Measurements from ENCODE around the gene HEMGN.

- TF ChIP-seq CTCF (conservative IDR thresholded peaks at IDR 0.05 in 1 of 2, IDR thresholded peaks at IDR 0.05 in 1 of 2; ENCODE audit: low read depth in 1 of 2, low read length in 2 of 2), result peak; percentile 54 to 62
- TF ChIP-seq EZH2 (IDR thresholded peaks at IDR 0.05; ENCODE audit: low read length, missing control alignments), result no peak
Observed at GRCh38 chr9:97921959-97922724, 15.8 kb downstream of the HEMGN start, which contains the start of gene TRMO.
